HCT116 (cell line): ENCODE data around the gene TCIRG1. TPM values are rescaled to one million over a fixed set of nuclear protein-coding genes. Genes with fewer than 3 reads are reported as not detected.

Experiments
- ATAC-seq: fragments of 200-7000 bp; cut with Tn5 transposase; 2 replicates; pipeline ENCODE4 v1.9.1; 2020; ENCODE audit warnings: mild to moderate bottlenecking, moderate library complexity
- BruUV-seq: library from RNA; stranded (reverse); fragments of 400-500 nt; replicated peaks from 2 replicates; lab custom pipeline; 2021; lab: Mats Ljungman, UMichigan
- CTCF ChIA-PET: fragments of 300-600 bp; sonication (Branson Sonifier 250); formaldehyde crosslinking; loops from one replicate; lab custom pipeline; 2021; ENCODE audit warnings: antibody characterized with exemption; lab: Charles Lee
- POLR2A ChIA-PET: fragments of 300-600, 350-600 bp; sonication (Branson Sonifier 250); formaldehyde crosslinking; loops from one replicate; lab custom pipeline; 2021; ENCODE audit warnings: antibody characterized with exemption; lab: Charles Lee
- RAD21 ChIA-PET, 2 experiments: fragments of 300-600 bp; sonication (Branson Sonifier 250); formaldehyde crosslinking; loops; one replicate each; lab custom pipeline; 2023; ENCODE audit warnings: low total read pairs in 2 of 2; ENCODE audit not compliant: uncharacterized antibody in 2 of 2, unreplicated experiment in 2 of 2, low non-redundant PET in 1 of 2; lab: Charles Lee
- DNase-seq: peaks from one replicate; pipeline ENCODE4 v3.0.0-alpha.2; 2010; ENCODE audit warnings: low read depth, low spot score
- H2AFZ ChIP-seq: fragments of 200-600 bp; shearing (Covaris generic), sonication (generic); 2 replicates; pipeline ENCODE4 v1.6.1; 2017; ENCODE audit warnings: low read depth, mixed run types, mixed read lengths, antibody characterized with exemption, low read length; ENCODE audit not compliant: poor library complexity, severe bottlenecking
- H3K27ac ChIP-seq: 2 replicates; pipeline ENCODE4 v1.5.1; 2012; ENCODE audit warnings: low read depth, low read length
- H3K27me3 ChIP-seq: fragments of 200-600 bp; sonication (generic); 2 replicates; pipeline ENCODE4 v1.6.1; 2016; ENCODE audit warnings: mixed run types, low read length, mixed read lengths; ENCODE audit not compliant: insufficient read depth
- H3K36me3 ChIP-seq, 2 experiments: fragments of 200-500 bp in 1 of 2; fragments of 200-600 bp in 1 of 2; sonication (Bioruptor generic) in 1 of 2; sonication (generic) in 1 of 2; 2 replicates each; pipeline versions ENCODE4 v1.5.1 to v1.6.1; 2014 to 2016; ENCODE audit warnings: low read length in 2 of 2, inconsistent platforms in 1 of 2, mixed read lengths in 1 of 2, mixed run types in 1 of 2; ENCODE audit not compliant: insufficient read depth in 2 of 2, control insufficient read depth in 1 of 2
- H3K4me1 ChIP-seq, 2 experiments: fragments of 200-600 bp in 1 of 2; sonication (generic) in 1 of 2; 2 replicates each; pipeline versions ENCODE4 v1.5.1 to v1.6.1; 2012 to 2017; ENCODE audit warnings: low read length in 2 of 2, inconsistent platforms in 1 of 2, mild to moderate bottlenecking in 1 of 2, mixed read lengths in 1 of 2, mixed run types in 1 of 2, moderate library complexity in 1 of 2; ENCODE audit not compliant: insufficient read depth in 2 of 2, control insufficient read depth in 1 of 2
- H3K4me2 ChIP-seq: fragments of 200-600 bp; sonication (generic); 2 replicates; pipeline ENCODE4 v1.6.1; 2017; ENCODE audit warnings: mixed run types, low read length, mixed read lengths
- H3K4me3 ChIP-seq, 2 experiments: fragments of 200-600 bp in 1 of 2; sonication (generic) in 1 of 2; replicated peaks in 1 of 2; 2 replicates each; pipeline ENCODE4 v1.5.1; 2011 to 2016; ENCODE audit warnings: low read length in 2 of 2, control low read depth in 1 of 2, low read depth in 1 of 2, mild to moderate bottlenecking in 1 of 2, mixed read lengths in 1 of 2, mixed run types in 1 of 2
- H3K79me2 ChIP-seq: fragments of 200-600 bp; sonication (generic); 2 replicates; pipeline ENCODE4 v1.6.1; 2017; ENCODE audit warnings: mild to moderate bottlenecking, mixed run types, low read length, moderate library complexity, mixed read lengths; ENCODE audit not compliant: insufficient read depth
- H3K9ac ChIP-seq: fragments of 200-600 bp; sonication (generic); 2 replicates; pipeline ENCODE4 v1.6.1; 2016; ENCODE audit warnings: low read length, mixed read lengths
- H3K9me2 ChIP-seq: fragments of 200-600 bp; sonication (generic), shearing (Covaris generic); 2 replicates; pipeline ENCODE4 v1.6.1; 2017; ENCODE audit warnings: mixed run types, mild to moderate bottlenecking, moderate library complexity; ENCODE audit not compliant: insufficient read depth
- H3K9me3 ChIP-seq, 2 experiments: fragments of 200-500 bp in 1 of 2; fragments of 200-600 bp in 1 of 2; sonication (Bioruptor generic) in 1 of 2; sonication (generic) in 1 of 2; 2 replicates each; pipeline ENCODE4 v1.6.1; 2014 to 2017; ENCODE audit warnings: low read length in 2 of 2, mixed read lengths in 2 of 2, inconsistent platforms in 1 of 2, low read depth in 1 of 2, mild to moderate bottlenecking in 1 of 2, mixed run types in 1 of 2, moderate library complexity in 1 of 2; ENCODE audit not compliant: control insufficient read depth in 1 of 2, insufficient read depth in 1 of 2
- H4K20me1 ChIP-seq: fragments of 200-600 bp; sonication (generic), shearing (Covaris generic); 2 replicates; pipeline ENCODE4 v1.6.1; 2017; ENCODE audit warnings: mixed run types, mild to moderate bottlenecking, moderate library complexity; ENCODE audit not compliant: insufficient read depth
- CBX3 ChIP-seq: IDR thresholded peaks from 2 replicates; pipeline ENCODE4 v1.6.1; 2012; ENCODE audit warnings: low read depth
- CTCF ChIP-seq, 3 experiments: fragments of 200-600 bp in 1 of 3; sonication (generic) in 1 of 3; IDR thresholded peaks in 2 of 3; conservative IDR thresholded peaks in 1 of 3; 2 replicates each; pipeline ENCODE4 v1.5.1; 2012 to 2017; ENCODE audit warnings: low read depth in 2 of 3, low read length in 2 of 3, antibody characterized with exemption in 1 of 3, borderline replicate concordance in 1 of 3, control low read depth in 1 of 3, mild to moderate bottlenecking in 1 of 3, mixed read lengths in 1 of 3, mixed run types in 1 of 3, moderate library complexity in 1 of 3; ENCODE audit not compliant: insufficient read depth in 1 of 3
- EGR1 ChIP-seq: IDR thresholded peaks from 2 replicates; pipeline ENCODE4 v1.6.1; 2012; ENCODE audit warnings: low read depth
- ELF1 ChIP-seq: IDR thresholded peaks from 2 replicates; pipeline ENCODE4 v1.6.1; 2012; ENCODE audit warnings: low read depth, borderline replicate concordance
- EZH2phosphoT487 ChIP-seq: fragments of 200-600 bp; IDR thresholded peaks from 2 replicates; pipeline ENCODE4 v1.6.1; 2018; ENCODE audit warnings: antibody characterized with exemption, borderline replicate concordance
- YY1 ChIP-seq: IDR thresholded peaks from 2 replicates; pipeline ENCODE4 v1.6.1; 2011; ENCODE audit warnings: low read length, low read depth, moderate library complexity, mild to moderate bottlenecking; ENCODE audit not compliant: insufficient replicate concordance; ENCODE audit errors: extremely low read depth
- ZFX ChIP-seq: fragments of 450-650 bp; IDR thresholded peaks from 2 replicates; pipeline ENCODE4 v1.6.1; 2017
- intact Hi-C: fragments of 100-400 bp; cut with micrococcal nuclease; formaldehyde crosslinking; loops from 2 replicates; pipeline ENCODE4 v1.10.0; 2022
- total RNA-seq: library from RNA; stranded (reverse); gene quantifications from one replicate; pipeline ENCODE4 v1.2.1, GENCODE V29; 2021; ENCODE audit not compliant: unreplicated experiment
- TF ChIP-seq, protein P1 (sequence below): IDR thresholded peaks from 2 replicates; pipeline ENCODE4 v1.6.1; 2011; ENCODE audit warnings: mild to moderate bottlenecking, low read length, moderate library complexity; ENCODE audit not compliant: insufficient replicate concordance; ENCODE audit errors: extremely low read depth
- TF ChIP-seq, protein P2 (sequence below): IDR thresholded peaks from 2 replicates; pipeline ENCODE4 v1.6.1; 2012; ENCODE audit warnings: low read depth

Gene TCIRG1
- total RNA-seq, 1 experiment from 2014 or later: 101 TPM

GRCh38 chr11:68040957-68041591 is 2.2 kb downstream of the TCIRG1 start:
- Histone ChIP-seq H4K20me1 (no peaks in the 10 kb centered on the region), H3K9me2 (no peaks in the 10 kb centered on the region), H2AFZ (no peak overlapping the region), H3K27me3 (no peaks in the 10 kb centered on the region), H3K4me2 (no peak overlapping the region), H3K36me3 (peaks cover 0 to 6% of the 10 kb centered on the region in 2 experiments; a peak in 2 of 4 replicates), H3K4me1 (peaks cover 9 to 23% of the 10 kb centered on the region in 2 experiments; a peak in 3 of 4 replicates), H3K4me3 (no peak overlapping the region), H3K79me2 (peaks cover 21% of the 10 kb centered on the region), H3K9ac (no peak overlapping the region), H3K27ac (no peak overlapping the region; the same call in 1 of the 2 replicates)
- intact Hi-C loops: no loop called here
- POLR2A ChIA-PET: no interaction called here
- no peak for DNase-seq
- no TSS peak for BruUV-seq
- RAD21 ChIA-PET: no interaction called here
- CTCF ChIA-PET: no interaction called here
- ATAC-seq: no peak
- TF ChIP-seq EGR1 (no peak), CBX3 (no peak), ZFX (no peak), YY1 (no peak), ELF1 (no peak), CTCF (IDR thresholded peaks at IDR 0.05 in 2 of 3, conservative IDR thresholded peaks at IDR 0.05 in 1 of 3; ENCODE audit: borderline replicate concordance in 1 of 3, insufficient read depth in 1 of 3, low read depth in 2 of 3, low read length in 2 of 3) (no peak), EZH2phosphoT487 (no peak)
- TF ChIP-seq, protein P1, sequence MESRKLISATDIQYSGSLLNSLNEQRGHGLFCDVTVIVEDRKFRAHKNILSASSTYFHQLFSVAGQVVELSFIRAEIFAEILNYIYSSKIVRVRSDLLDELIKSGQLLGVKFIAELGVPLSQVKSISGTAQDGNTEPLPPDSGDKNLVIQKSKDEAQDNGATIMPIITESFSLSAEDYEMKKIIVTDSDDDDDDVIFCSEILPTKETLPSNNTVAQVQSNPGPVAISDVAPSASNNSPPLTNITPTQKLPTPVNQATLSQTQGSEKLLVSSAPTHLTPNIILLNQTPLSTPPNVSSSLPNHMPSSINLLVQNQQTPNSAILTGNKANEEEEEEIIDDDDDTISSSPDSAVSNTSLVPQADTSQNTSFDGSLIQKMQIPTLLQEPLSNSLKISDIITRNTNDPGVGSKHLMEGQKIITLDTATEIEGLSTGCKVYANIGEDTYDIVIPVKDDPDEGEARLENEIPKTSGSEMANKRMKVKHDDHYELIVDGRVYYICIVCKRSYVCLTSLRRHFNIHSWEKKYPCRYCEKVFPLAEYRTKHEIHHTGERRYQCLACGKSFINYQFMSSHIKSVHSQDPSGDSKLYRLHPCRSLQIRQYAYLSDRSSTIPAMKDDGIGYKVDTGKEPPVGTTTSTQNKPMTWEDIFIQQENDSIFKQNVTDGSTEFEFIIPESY: no peak
- TF ChIP-seq, protein P2, sequence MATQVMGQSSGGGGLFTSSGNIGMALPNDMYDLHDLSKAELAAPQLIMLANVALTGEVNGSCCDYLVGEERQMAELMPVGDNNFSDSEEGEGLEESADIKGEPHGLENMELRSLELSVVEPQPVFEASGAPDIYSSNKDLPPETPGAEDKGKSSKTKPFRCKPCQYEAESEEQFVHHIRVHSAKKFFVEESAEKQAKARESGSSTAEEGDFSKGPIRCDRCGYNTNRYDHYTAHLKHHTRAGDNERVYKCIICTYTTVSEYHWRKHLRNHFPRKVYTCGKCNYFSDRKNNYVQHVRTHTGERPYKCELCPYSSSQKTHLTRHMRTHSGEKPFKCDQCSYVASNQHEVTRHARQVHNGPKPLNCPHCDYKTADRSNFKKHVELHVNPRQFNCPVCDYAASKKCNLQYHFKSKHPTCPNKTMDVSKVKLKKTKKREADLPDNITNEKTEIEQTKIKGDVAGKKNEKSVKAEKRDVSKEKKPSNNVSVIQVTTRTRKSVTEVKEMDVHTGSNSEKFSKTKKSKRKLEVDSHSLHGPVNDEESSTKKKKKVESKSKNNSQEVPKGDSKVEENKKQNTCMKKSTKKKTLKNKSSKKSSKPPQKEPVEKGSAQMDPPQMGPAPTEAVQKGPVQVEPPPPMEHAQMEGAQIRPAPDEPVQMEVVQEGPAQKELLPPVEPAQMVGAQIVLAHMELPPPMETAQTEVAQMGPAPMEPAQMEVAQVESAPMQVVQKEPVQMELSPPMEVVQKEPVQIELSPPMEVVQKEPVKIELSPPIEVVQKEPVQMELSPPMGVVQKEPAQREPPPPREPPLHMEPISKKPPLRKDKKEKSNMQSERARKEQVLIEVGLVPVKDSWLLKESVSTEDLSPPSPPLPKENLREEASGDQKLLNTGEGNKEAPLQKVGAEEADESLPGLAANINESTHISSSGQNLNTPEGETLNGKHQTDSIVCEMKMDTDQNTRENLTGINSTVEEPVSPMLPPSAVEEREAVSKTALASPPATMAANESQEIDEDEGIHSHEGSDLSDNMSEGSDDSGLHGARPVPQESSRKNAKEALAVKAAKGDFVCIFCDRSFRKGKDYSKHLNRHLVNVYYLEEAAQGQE: no peak
- TF ChIP-seq, all 23 proteins: peak for 0
- no peaks in the 10 kb centered on the region for H3K9me3 ChIP-seq
